GOT3 (cell line): Measurements from ENCODE around the gene CXCL17.
"Not testable (repeated sequence)": the region's sequence is repeated elsewhere in the genome, so short reads cannot be mapped to it uniquely, and the experiment has no call there.

Experiments
- DNase-seq: peaks from one replicate; lab custom pipeline; 2025; ENCODE audit warnings: mixed read lengths; lab: John Stamatoyannopoulos, UW

Gene CXCL17

DNA sequence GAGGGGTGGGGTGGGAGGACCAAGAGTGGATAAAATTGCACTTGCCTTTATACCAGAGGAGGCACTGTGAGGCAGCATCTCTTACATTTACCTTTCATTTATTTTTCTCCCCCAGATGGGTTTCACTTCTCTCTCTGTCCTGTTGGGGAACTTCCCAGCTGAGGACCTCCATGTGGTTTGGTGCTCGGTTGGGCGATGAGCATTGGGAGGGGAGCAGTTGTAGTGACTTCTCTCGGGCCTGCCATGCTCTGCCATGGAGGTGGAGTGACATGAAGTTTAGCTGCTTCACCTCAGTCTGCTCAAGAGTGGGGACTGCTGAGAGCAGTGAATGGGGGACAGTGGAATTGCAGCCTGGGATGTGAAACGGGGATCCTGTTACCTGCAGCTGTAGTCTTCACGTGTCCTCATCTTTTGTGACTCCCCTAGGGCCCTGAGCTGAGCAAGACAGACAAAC, 23.1 kb upstream of the CXCL17 start:
- DNase-seq: no peak

- DNase-seq: no peak
Measured at GRCh38 chr19:42461700-42462324, 19.1 kb upstream of the CXCL17 start.

DNA sequence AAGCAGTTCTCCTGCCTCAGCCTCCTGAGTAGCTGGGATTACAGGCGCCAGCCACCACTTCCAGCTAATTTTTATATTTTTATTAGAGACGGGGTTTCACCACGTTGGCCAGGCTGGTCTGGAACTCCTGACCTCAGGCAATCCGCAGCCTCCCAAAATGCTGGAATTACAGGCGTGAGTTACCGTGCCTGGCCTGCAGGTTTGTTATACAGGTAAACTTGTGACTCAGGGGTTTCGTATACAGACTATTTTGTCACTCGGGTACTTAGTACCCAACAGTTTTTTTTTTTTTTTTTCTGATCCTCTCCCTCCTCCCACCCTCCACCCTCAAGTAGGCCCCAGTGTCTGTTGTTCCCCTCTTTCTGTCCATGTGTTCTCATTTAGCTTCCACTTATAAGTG, 18.5 kb upstream of the CXCL17 start:
- DNase-seq: not testable (repeated sequence)

- DNase-seq: no peak
Measured at GRCh38 chr19:42459926-42460325, 17.2 kb upstream of the CXCL17 start.

DNA sequence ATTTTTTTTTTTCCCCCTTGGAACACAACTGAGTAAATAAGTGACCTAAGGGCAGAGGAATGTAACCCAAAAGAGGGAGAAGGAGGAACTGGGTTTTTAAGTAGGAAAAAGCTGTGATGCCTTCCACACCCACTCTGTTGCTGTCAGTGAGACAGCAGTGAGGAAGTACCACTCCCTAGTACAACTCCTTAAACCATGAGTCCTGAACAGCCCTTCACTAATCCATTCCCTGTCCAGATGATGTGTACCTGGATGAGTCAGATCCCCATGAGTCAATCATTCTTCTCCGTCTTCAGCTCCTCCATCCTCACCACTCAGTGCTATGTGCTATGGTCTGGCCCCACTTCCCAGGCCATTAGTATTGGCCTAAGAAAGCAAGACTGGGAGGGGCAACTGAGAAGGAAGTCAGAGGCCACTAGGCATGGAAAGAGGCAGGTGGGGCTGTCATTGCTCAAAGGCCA, 12.9 kb upstream of the CXCL17 start:
- no peak for DNase-seq

- DNase-seq: no peak
Measured at GRCh38 chr19:42455086-42455485, 12.3 kb upstream of the CXCL17 start.

GRCh38 chr19:42452590-42452989, 9.8 kb upstream of the CXCL17 start:
- no peak for DNase-seq

DNA sequence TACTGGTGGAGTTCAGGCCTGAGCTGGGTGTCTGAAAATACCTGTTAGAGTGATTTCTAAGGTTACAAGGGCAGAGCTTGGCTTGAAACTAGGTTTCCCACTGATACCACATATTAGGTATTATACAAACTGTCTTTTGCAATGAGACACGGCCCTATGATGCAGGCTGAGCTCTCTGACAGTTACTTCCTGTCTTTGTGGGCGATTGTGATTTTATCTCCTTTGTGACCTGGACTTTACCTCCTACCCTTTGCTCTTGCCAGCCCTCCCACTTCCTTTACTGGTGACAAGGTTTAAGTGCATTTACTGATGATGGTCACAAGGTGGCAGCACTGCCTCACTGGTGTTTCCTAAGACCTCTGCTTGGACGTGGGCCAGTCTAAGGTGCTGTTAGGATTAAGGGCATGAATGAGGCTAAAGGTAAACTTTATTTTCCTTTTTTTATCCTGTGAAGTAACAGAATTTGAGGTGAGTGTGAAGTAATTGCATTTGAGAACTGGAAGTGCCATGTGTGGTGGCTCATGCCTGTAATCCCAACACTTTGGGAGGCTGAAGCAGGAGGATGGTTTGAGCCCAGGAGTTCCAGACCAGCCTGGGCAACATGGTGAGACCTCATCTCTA, 7.7 kb upstream of the CXCL17 start:
- DNase-seq: no peak

DNA sequence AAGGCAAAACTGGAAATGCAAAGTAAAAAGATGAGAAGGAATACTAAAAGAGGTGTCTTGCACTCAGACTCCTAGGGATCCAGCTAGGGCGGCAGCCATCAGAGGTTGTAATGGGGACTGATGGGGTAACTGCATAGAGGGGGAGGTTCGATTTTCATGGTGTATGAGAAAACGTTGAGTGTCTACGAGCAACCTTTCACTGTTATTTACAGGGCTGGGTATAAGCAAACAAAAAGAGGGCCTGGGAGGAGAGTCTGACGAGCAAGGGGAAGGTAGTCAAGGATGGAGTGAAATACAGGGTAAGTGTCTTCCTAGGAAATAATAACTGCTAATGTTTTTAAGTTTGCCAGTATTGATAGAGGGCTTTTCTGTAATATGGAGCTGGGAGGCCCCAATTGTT, 5.6 kb upstream of the CXCL17 start:
- DNase-seq: not testable (repeated sequence)

DNA sequence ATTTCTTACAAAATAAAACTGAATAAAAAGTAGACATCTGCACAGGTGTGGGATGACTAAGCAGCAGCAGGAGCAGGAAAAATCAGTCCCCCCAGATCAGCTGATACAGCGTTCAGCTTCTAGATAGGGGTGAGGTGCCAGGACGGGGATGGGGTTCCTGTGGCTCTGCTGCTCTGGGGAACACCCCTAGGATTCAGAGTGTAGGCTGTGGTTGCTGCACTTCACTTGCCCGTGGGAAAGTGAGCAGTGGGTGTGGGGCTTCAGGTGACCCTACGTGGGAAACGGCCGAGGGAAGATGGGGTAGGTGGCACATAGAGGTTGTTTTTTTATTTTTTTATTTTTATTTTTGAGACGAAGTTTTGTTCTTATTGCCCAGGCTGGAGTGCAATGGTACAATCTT, 3.2 kb upstream of the CXCL17 start:
- DNase-seq: no peak

DNA sequence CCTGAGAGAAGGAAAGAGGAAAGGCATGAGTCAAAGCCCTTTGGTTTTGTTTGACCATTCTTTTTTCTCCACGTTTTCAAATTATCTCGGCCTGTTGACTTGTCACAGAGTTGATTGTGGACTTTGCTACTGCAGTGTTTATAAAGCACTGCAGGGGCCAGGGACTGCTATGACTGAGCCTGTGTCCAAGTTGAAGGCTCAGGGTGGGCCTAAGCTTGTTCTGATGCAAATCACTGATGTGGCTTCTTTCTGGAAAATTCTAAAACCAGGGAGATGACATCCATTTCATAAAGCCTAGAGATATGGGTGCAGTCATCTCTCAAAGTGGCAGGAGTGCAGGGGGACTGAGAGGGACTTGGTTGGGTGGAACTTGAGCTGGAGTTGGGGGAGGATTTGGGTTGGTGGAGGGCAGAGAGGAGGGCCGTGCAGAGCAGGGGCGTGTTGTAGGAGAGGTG, 1.2 kb upstream of the CXCL17 start:
- DNase-seq: no peak

DNA sequence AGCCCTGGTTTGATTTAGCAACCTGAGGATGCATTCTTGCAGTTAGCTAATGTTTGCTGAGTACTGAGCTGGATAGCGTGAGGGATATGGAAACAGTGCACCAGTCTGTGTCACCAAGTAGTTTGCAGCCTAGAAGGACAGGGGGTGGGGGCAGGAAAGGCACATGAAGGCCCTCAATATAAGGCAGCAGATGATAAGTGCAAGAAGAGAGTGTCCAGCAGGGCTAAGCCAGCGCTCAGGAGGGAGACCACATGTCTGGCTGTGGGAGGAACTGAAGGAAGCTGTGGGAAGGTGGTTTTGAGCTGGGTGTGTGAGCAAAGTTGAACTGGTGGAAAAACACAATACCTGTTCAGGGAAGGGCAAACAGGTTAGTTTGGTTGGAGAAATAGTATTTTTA, 1.7 kb downstream of the CXCL17 start:
- no peak for DNase-seq

GRCh38 chr19:42440357-42441048, 2.2 kb downstream of the CXCL17 start:
- DNase-seq: no peak

GRCh38 chr19:42436006-42436405, 6.7 kb downstream of the CXCL17 start:
- DNase-seq: no peak

- DNase-seq: no peak
Measured at GRCh38 chr19:42435316-42435715, 7.4 kb downstream of the CXCL17 start.

DNA sequence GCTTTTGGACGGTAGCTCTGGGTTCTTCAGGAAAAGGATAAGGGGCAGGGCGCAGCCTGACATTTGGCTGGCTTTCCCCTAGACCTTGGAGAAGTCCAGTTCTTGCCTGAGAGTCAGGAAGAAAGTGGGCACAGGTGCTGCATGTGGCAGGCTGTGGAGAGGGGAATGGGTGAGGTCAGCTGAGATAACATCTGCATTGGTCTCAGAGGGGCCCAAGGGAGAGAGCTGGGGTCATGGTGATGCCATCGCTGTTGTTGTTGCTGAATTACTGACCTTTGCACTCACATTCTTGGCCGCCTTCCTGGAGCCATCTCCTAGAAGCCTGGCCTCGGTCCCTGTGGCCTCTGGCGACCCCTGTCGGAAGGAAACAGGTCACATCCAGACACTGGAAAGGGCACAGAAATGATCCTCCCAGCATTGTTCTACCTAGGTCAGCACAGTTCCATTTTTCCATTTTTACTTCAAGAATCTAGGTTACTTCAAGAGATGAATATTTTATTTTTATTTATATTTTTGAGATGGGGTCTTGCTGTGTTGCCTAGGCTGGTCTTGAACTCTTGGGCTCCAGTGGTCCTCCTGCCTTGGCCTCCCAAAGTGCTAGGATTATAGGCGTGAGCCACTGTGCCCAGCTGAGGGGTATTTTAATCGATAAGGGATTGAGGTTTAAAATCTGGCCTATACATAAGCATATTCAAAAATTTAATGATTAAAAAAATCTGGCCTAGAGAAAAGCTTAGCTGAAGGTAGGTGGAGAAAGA, 9.1 kb downstream of the CXCL17 start:
- DNase-seq: peak; percentile 37

DNA sequence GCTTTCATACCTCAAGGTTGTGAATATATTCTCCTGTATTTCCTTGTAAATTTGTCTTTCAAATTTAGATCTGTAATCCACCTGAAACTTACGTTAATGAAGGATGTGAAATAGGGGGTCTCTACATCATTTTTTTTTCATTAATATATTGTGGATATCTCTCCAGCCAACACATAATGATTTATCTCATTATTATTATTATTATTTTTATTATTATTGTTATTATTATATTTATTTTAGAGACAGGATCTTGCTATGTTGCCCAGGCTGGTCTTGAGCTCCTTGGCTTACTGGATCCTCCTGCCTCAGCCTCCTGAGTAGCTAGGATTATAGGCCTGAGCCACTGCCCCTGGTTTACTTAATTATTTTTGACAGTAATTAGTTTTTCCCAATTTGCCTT, 11.3 kb downstream of the CXCL17 start:
- no peak for DNase-seq

DNA sequence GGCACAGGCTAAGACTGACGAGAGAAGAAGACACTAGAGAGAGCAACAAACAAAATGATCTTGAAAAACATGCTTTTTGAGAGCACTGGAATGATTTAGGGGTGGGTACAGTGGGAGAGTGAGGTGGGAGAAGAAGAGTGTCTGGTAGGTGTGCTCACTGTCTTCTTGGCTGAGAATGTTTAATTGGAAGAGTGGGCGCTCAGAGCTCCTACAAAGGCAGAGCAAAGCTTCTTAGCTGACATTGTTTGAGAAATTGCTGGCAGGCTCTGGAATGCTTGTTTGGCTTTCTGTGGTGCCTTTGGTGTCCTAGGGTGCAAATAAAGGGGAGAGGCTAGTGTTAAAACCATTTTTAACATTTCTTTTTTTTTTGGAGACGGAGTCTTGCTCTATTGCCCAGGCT, 14.1 kb downstream of the CXCL17 start:
- no peak for DNase-seq

DNA sequence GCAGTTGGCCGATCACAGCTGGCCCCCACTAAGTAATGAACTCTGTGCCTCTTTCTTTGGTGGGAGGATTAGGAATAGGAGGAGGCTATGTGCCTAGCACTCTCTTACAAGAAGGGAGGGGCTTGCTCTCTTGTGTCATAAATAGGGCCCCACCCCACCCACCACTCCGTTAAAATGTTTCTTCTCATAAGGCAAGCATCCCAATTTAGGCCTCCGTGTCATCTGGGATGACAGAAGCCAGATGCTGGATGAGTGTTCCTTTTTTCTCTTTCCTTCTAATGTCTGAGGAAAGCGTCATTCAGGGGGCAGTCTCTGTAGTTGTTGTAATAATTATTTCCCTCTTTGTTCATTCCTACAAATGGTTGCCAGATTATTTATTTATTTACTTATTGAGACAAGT, 15.4 kb downstream of the CXCL17 start, which contains the start of gene LIPE:
TSS of gene LIPE (minus strand) at position 76 of the 400 bp plus-strand sequence. CDS start 239 bp downstream, outside the sequence.
- no peak for DNase-seq

- no peak for DNase-seq
Measured at GRCh38 chr19:42426643-42427042, 16.1 kb downstream of the CXCL17 start.

DNA sequence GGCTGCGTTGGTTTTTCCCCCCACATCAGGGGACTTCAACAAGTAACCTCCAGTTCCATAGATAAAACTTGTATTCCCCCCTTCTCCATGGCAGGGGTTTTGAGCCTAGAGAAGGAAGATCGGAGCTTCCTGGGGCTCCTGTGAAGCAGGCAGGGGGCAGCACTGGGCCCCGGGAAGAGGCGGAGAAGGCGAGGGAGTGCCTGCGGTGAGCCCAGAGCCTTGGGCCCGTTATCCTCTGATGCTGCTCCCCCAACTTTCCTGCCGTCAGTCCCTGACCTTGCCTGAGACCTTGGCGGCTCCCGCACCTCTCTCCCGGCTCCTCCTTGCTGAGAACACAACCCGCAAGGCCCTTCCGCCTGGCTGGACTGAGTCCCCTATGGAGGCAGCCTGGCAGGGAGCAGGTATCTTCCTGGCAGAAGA, 18.0 kb downstream of the CXCL17 start:
- DNase-seq: no peak

DNA sequence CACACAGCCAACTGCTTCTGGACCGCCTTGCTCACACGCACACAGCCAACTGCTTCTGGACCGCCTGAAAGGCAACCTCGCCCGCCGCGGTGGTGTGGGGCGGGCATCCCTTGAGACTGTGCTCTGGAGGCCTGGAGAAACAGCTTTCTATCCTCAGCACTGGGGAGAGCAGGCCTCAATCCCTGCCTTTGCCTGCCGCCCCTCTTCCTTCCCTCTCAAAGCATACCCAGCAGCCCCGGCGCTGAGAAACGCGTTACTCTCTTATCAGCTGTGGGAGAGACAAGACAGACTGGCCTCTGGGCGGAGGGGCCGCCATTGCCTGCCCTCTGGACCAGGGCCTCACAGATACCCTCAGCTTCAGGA, 18.4 kb downstream of the CXCL17 start:
- DNase-seq: no peak
